ENCODE data around the gene AP2A2.

DNA sequence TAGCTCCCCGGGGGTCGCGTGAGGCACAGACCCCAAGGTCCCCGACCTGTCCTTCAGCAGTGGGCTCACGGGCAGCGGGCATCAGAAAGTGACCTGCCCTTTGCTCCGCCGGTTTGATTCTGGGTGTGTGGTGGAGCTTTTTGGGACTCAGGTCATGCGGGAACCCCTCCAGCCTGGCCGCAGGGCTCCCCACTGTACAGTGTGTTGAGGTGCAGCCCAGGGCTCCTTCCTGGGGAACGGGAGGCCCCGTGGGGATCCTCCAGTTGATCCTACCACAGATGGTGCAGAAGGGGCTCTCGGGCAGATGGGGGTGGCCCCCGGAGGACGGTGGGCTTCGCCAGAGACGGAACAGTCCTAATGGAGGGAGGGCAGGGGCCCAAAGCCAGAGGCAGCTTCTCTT is 86.6 kb downstream of the AP2A2 start:
- no peak for TF ChIP-seq POLR2A (IDR thresholded peaks at IDR 0.05)
- TF ChIP-seq, protein P1, sequence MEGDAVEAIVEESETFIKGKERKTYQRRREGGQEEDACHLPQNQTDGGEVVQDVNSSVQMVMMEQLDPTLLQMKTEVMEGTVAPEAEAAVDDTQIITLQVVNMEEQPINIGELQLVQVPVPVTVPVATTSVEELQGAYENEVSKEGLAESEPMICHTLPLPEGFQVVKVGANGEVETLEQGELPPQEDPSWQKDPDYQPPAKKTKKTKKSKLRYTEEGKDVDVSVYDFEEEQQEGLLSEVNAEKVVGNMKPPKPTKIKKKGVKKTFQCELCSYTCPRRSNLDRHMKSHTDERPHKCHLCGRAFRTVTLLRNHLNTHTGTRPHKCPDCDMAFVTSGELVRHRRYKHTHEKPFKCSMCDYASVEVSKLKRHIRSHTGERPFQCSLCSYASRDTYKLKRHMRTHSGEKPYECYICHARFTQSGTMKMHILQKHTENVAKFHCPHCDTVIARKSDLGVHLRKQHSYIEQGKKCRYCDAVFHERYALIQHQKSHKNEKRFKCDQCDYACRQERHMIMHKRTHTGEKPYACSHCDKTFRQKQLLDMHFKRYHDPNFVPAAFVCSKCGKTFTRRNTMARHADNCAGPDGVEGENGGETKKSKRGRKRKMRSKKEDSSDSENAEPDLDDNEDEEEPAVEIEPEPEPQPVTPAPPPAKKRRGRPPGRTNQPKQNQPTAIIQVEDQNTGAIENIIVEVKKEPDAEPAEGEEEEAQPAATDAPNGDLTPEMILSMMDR (IDR thresholded peaks at IDR 0.05), result no peak

All from vagina (tissue), 2 donors.